H1 (cell line): ENCODE results near the gene IFNGR1. TPM values are rescaled to one million over a fixed set of nuclear protein-coding genes. Genes with fewer than 3 reads are reported as not detected.

Experiments
- CTCF ChIA-PET: fragments of 300-600 bp; sonication (Branson Sonifier 250); formaldehyde crosslinking; loops from one replicate; lab custom pipeline; 2021; ENCODE audit not compliant: partially characterized antibody; lab: Charles Lee
- POLR2A ChIA-PET: fragments of 300-600 bp; sonication (Branson Sonifier 250); formaldehyde crosslinking; loops from one replicate; lab custom pipeline; 2021; ENCODE audit warnings: inconsistent platforms; ENCODE audit not compliant: partially characterized antibody; lab: Charles Lee
- DNase-seq, 2 experiments: peaks; one replicate each; pipeline versions ENCODE4 v3.0.0 to v3.0.0-alpha.2; 2010 to 2022; ENCODE audit warnings: low spot score in 2 of 2, low read depth in 1 of 2, mixed read lengths in 1 of 2
- FAIRE-seq: peaks from 2 replicates; lab custom pipeline; 2011; peaks lifted over from hg19 to GRCh38; lab: Jason Lieb, UNC
- H2AFZ ChIP-seq: 2 replicates; pipeline ENCODE4 v1.8.1; 2012; ENCODE audit warnings: low read length, inconsistent platforms
- H2AK5ac ChIP-seq: 2 replicates; pipeline ENCODE4 v1.6.1; 2013; ENCODE audit warnings: low read depth, low read length
- H2BK120ac ChIP-seq: replicated peaks from 2 replicates; pipeline ENCODE3; 2013; ENCODE audit warnings: low read depth, low read length, inconsistent platforms
- H2BK12ac ChIP-seq: 2 replicates; pipeline ENCODE4 v1.6.1; 2013; ENCODE audit warnings: low read depth, low read length
- H2BK15ac ChIP-seq: 2 replicates; pipeline ENCODE4 v1.6.1; 2013; ENCODE audit warnings: low read length
- H2BK20ac ChIP-seq: 2 replicates; pipeline ENCODE4 v1.6.1; 2013; ENCODE audit warnings: low read length
- H2BK5ac ChIP-seq: 2 replicates; pipeline ENCODE4 v1.6.1; 2013; ENCODE audit warnings: low read depth, low read length
- H3K14ac ChIP-seq: 2 replicates; pipeline ENCODE4 v1.6.1; 2013; ENCODE audit warnings: inconsistent platforms; ENCODE audit not compliant: insufficient read length
- H3K18ac ChIP-seq: 2 replicates; pipeline ENCODE4 v1.6.1; 2013; ENCODE audit warnings: low read length; ENCODE audit errors: extremely low read depth
- H3K23ac ChIP-seq: 2 replicates; pipeline ENCODE4 v1.6.1; 2013; ENCODE audit warnings: inconsistent platforms; ENCODE audit not compliant: insufficient read length
- H3K23me2 ChIP-seq: 2 replicates; pipeline ENCODE4 v1.6.1; 2013; ENCODE audit warnings: low read depth, low read length
- H3K27ac ChIP-seq: 2 replicates; pipeline ENCODE4 v1.6.1; 2011; ENCODE audit warnings: low read depth, low read length, inconsistent platforms
- H3K27me3 ChIP-seq, 4 experiments: replicated peaks in 1 of 4; 1 replicate in 1 of 4; 2 replicates in 3 of 4; pipeline versions ENCODE4 v1.6.1 to v1.8.1; 2011 to 2013; ENCODE audit warnings: low read length in 3 of 4, mild to moderate bottlenecking in 3 of 4, inconsistent platforms in 2 of 4, mixed read lengths in 2 of 4, moderate library complexity in 1 of 4; ENCODE audit not compliant: control insufficient read depth in 3 of 4, insufficient read depth in 3 of 4; ENCODE audit errors: extremely low read depth in 1 of 4
- H3K36me3 ChIP-seq, 4 experiments: 2 replicates each; pipeline versions ENCODE4 v1.6.1 to v1.8.1; 2011 to 2013; ENCODE audit warnings: mild to moderate bottlenecking in 4 of 4, low read length in 3 of 4, moderate library complexity in 2 of 4, control low read depth in 1 of 4, inconsistent platforms in 1 of 4; ENCODE audit not compliant: insufficient read depth in 4 of 4, control insufficient read depth in 2 of 4
- H3K4ac ChIP-seq: replicated peaks from 2 replicates; pipeline ENCODE3; 2013; ENCODE audit warnings: low read length, low read depth, mixed read lengths, inconsistent platforms; ENCODE audit not compliant: insufficient read length
- H3K4me1 ChIP-seq, 4 experiments: replicated peaks in 1 of 4; 1 replicate in 1 of 4; 2 replicates in 3 of 4; pipeline versions ENCODE4 v1.6.1 to v1.8.1; 2011 to 2013; ENCODE audit warnings: low read length in 3 of 4, inconsistent platforms in 2 of 4, mixed read lengths in 1 of 4; ENCODE audit not compliant: insufficient read depth in 4 of 4, control insufficient read depth in 3 of 4
- H3K4me2 ChIP-seq, 2 experiments: 2 replicates each; pipeline versions ENCODE4 v1.6.1 to v1.8.1; 2011 to 2013; ENCODE audit warnings: low read depth in 2 of 2, low read length in 2 of 2, control low read depth in 1 of 2, inconsistent platforms in 1 of 2, mild to moderate bottlenecking in 1 of 2; ENCODE audit not compliant: insufficient read depth in 1 of 2
- H3K4me3 ChIP-seq, 4 experiments: fragments of 200-600, 300-600 bp in 1 of 4; sonication (generic), shearing (Covaris generic), sonication (Bioruptor Twin) in 1 of 4; 2 replicates each; pipeline versions ENCODE4 v1.5.1 to v1.8.1; 2011 to 2016; ENCODE audit warnings: low read length in 4 of 4, low read depth in 3 of 4, control low read depth in 2 of 4, inconsistent platforms in 2 of 4, mild to moderate bottlenecking in 2 of 4, mixed read lengths in 1 of 4, moderate library complexity in 1 of 4; ENCODE audit not compliant: insufficient read depth in 2 of 4; ENCODE audit errors: extremely low read depth in 1 of 4
- H3K56ac ChIP-seq: replicated peaks from 2 replicates; pipeline ENCODE3; 2013; ENCODE audit warnings: low read depth, mild to moderate bottlenecking, mixed read lengths, low read length, inconsistent platforms; ENCODE audit not compliant: insufficient read length
- H3K79me1 ChIP-seq: 2 replicates; pipeline ENCODE4 v1.6.1; 2013; ENCODE audit warnings: low read depth, low read length, control low read depth
- H3K79me2 ChIP-seq, 2 experiments: 2 replicates each; pipeline versions ENCODE4 v1.6.1 to v1.8.1; 2012 to 2013; ENCODE audit warnings: low read length in 2 of 2, mild to moderate bottlenecking in 2 of 2, inconsistent platforms in 1 of 2; ENCODE audit not compliant: insufficient read depth in 2 of 2, control insufficient read depth in 1 of 2
- H3K9ac ChIP-seq, 4 experiments: replicated peaks in 1 of 4; 1 replicate in 1 of 4; 2 replicates in 3 of 4; pipeline versions ENCODE4 v1.6.1 to v1.8.1; 2011 to 2013; ENCODE audit warnings: low read depth in 3 of 4, low read length in 3 of 4, control low read depth in 2 of 4, mild to moderate bottlenecking in 2 of 4, moderate library complexity in 2 of 4, inconsistent platforms in 1 of 4; ENCODE audit errors: extremely low read depth in 1 of 4
- H3K9me3 ChIP-seq, 2 experiments: 2 replicates each; pipeline versions ENCODE4 v1.6.1 to v1.8.1; 2012 to 2013; ENCODE audit warnings: mild to moderate bottlenecking in 2 of 2, moderate library complexity in 2 of 2, control low read depth in 1 of 2, inconsistent platforms in 1 of 2, low read depth in 1 of 2, low read length in 1 of 2, mixed read lengths in 1 of 2; ENCODE audit not compliant: insufficient read depth in 2 of 2
- H4K20me1 ChIP-seq, 2 experiments: replicated peaks in 1 of 2; 2 replicates each; pipeline versions ENCODE3 to v1.8.1; 2011 to 2013; ENCODE audit warnings: inconsistent platforms in 2 of 2, low read length in 2 of 2, mild to moderate bottlenecking in 1 of 2; ENCODE audit not compliant: insufficient read depth in 2 of 2, control insufficient read depth in 1 of 2
- H4K5ac ChIP-seq: 2 replicates; pipeline ENCODE4 v1.6.1; 2013; ENCODE audit warnings: low read length, low read depth, mixed read lengths, inconsistent platforms; ENCODE audit not compliant: insufficient read length
- H4K8ac ChIP-seq: 2 replicates; pipeline ENCODE4 v1.8.0; 2013; ENCODE audit warnings: mild to moderate bottlenecking, moderate library complexity, low read length, inconsistent platforms; ENCODE audit not compliant: insufficient read depth; ENCODE audit errors: extremely low read depth
- H4K91ac ChIP-seq: replicated peaks from 2 replicates; pipeline ENCODE3; 2013; ENCODE audit warnings: low read length, mixed read lengths, inconsistent platforms; ENCODE audit not compliant: insufficient read length
- BACH1 ChIP-seq: IDR thresholded peaks from 2 replicates; pipeline ENCODE4 v1.6.1; 2012; ENCODE audit warnings: low read length, improper control_type of control experiment
- TAF1 ChIP-seq: IDR thresholded peaks from 2 replicates; pipeline ENCODE4 v1.6.1; 2011; ENCODE audit warnings: mild to moderate bottlenecking, low read depth, low read length
- WGBS, 2 experiments: shearing (Covaris generic) in 1 of 2; methylation state at CpG; one replicate each; pipeline versions ENCODE4 v1.1.6 to v1.1.7; 2013 to 2015; ENCODE audit warnings: low lambda C conversion rate in 2 of 2, mixed read lengths in 2 of 2, inconsistent platforms in 1 of 2, low coverage in 1 of 2, missing lambda C conversion rate in 1 of 2; ENCODE audit not compliant: insufficient replicate concordance in 2 of 2, insufficient coverage in 1 of 2, insufficient read length in 1 of 2; ENCODE audit errors: extremely low coverage in 1 of 2, missing lambda C conversion rate in 1 of 2; 5-methylcytosine and 5-hydroxymethylcytosine counted together
- polyA plus RNA-seq, 7 experiments: library from polyadenylated mRNA; depleted of rRNA in 3 of 7; stranded (reverse) in 5 of 7; unstranded in 2 of 7; fragments of >200 nt in 5 of 7; fragments of 200-250 nt in 2 of 7; gene quantifications; 1 replicate in 5 of 7; 2 replicates in 1 of 7; 4 replicates in 1 of 7; pipeline versions ENCODE4 v1.2.1 to v1.2.3, GENCODE V29; 2011 to 2013; ENCODE audit warnings: missing spikeins in 2 of 7, mixed read lengths in 2 of 7
- total RNA-seq: library from RNA; stranded (reverse); fragmentation: NEBNext Ultra II Directional; extraction: Animal tissue kit (Norgen Biotek cat#: 25700); gene quantifications from 2 replicates; pipeline ENCODE4 v1.2.1, GENCODE V29; 2021
- TF ChIP-seq, protein P1 (sequence below): IDR thresholded peaks from 2 replicates; pipeline ENCODE4 v1.6.1; 2011; ENCODE audit warnings: low read depth, mild to moderate bottlenecking, low read length; ENCODE audit not compliant: insufficient read depth

IFNGR1 gene
- total and polyA plus RNA-seq, 2 of the 8 experiments (the other 6 are each of a cell fraction or from before 2014, with no cell fraction given) = 9.7 to 20.9 TPM

- FAIRE-seq (no peak), DNase-seq (no peak)
- Histone ChIP-seq H3K27me3 (no peaks in the 10 kb centered on the region), H3K79me2 (peaks cover 1 to 4% of the 10 kb centered on the region in 2 experiments; a peak in 3 of 4 replicates), H2BK15ac (no peak overlapping the region), H4K91ac (no peak overlapping the region), H3K79me1 (peaks cover 2% of the 10 kb centered on the region; the same call in 1 of the 2 replicates), H3K14ac (no peak overlapping the region), H3K4me2 (no peak overlapping the region), H3K4me1 (peaks cover 4 to 5% (median 5%) of the 10 kb centered on the region in 4 experiments; a peak in 4 of 7 replicates), H3K18ac (no peak overlapping the region), H2BK5ac (no peak overlapping the region), H3K23me2 (0 out of 2 replicates have a peak, but pooled peaks cover 1% of the 10 kb centered on the region), H2AFZ (no peak overlapping the region), H4K20me1 (peaks cover 0 to 1% of the 10 kb centered on the region in 2 experiments), H2AK5ac (no peak overlapping the region), H2BK120ac (no peak overlapping the region), H3K23ac (no peak overlapping the region), H3K56ac (no peak overlapping the region), H3K36me3 (no peaks in the 10 kb centered on the region), H2BK12ac (no peak overlapping the region), H4K5ac (no peak overlapping the region), H2BK20ac (no peak overlapping the region), H3K4ac (no peak overlapping the region), H3K9me3 (no peaks in the 10 kb centered on the region), H4K8ac (no peak overlapping the region), H3K9ac (no peak overlapping the region), H3K4me3 (no peak overlapping the region), H3K27ac (no peak overlapping the region)
- WGBS, 2 experiments = 90% methylated on average over 6 of the region's 6 CpGs; no CpG with 5 or more reads in 1 of the 2 experiments
- CTCF ChIA-PET = interaction anchor here (0.6 to 1.0 kb wide), 3 partner anchors 14 to 643 kb away, joined by 3 to 4 read pairs (median 3); no protein-coding TSS in a partner anchor
- POLR2A ChIA-PET = no interaction called here
- no peak for TF ChIP-seq TAF1
- TF ChIP-seq, protein P1, sequence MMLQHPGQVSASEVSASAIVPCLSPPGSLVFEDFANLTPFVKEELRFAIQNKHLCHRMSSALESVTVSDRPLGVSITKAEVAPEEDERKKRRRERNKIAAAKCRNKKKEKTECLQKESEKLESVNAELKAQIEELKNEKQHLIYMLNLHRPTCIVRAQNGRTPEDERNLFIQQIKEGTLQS = no peak
- TF ChIP-seq BACH1 = no peak
Observed at GRCh38 chr6:137223370-137224131, 4.4 kb upstream of the IFNGR1 start.
